Natural killer cell (primary cell): ENCODE measurements around the gene CRAT. TPM values are rescaled to one million over a fixed set of nuclear protein-coding genes. Genes with fewer than 3 reads are reported as not detected.

Source experiments
- ATAC-seq, 3 donors: fragments of 150-1000 bp in 2 of 3; fragments of 200-7000 bp in 1 of 3; cut with Tn5 transposase; 1 replicate in 1 of 3; 2 replicates in 2 of 3; pipeline ENCODE4 v1.10.0; 2021; ENCODE audit warnings: mild to moderate bottlenecking in 2 of 3, moderate library complexity in 2 of 3
- DNase-seq, 2 donors: peaks; one replicate each; pipeline versions ENCODE4 v3.0.0 to v3.0.0-alpha.2; 2013 to 2021; ENCODE audit warnings: mixed read lengths in 1 of 2
- H3K27ac ChIP-seq: one replicate; pipeline ENCODE4 v1.5.1; 2013; ENCODE audit warnings: mild to moderate bottlenecking, low read length
- H3K27me3 ChIP-seq: one replicate; pipeline ENCODE4 v1.6.1; 2013; ENCODE audit warnings: low read length; ENCODE audit not compliant: control insufficient read depth, insufficient read depth
- H3K36me3 ChIP-seq: one replicate; pipeline ENCODE4 v1.6.1; 2013; ENCODE audit warnings: low read length; ENCODE audit not compliant: control insufficient read depth, insufficient read depth
- H3K4me1 ChIP-seq: one replicate; pipeline ENCODE4 v1.6.1; 2013; ENCODE audit warnings: low read length; ENCODE audit not compliant: control insufficient read depth, insufficient read depth
- H3K4me3 ChIP-seq: one replicate; pipeline ENCODE4 v1.5.1; 2013; ENCODE audit warnings: low read length
- H3K9me3 ChIP-seq: one replicate; pipeline ENCODE4 v1.6.1; 2013; ENCODE audit warnings: low read length; ENCODE audit not compliant: control insufficient read depth, insufficient read depth
- H3K27ac Mint-ChIP-seq, 2 donors: one replicate each; pipeline ENCODE4 v1.8.0; 2022; ENCODE audit warnings: mild to moderate bottlenecking in 2 of 2, mixed read lengths in 2 of 2, moderate library complexity in 1 of 2
- H3K27me3 Mint-ChIP-seq, 2 donors: one replicate each; pipeline ENCODE4 v1.8.0; 2022; ENCODE audit warnings: low read depth in 2 of 2, mixed read lengths in 2 of 2
- H3K36me3 Mint-ChIP-seq: one replicate; pipeline ENCODE4 v1.8.0; 2022; ENCODE audit warnings: mixed read lengths
- H3K4me1 Mint-ChIP-seq, 2 donors: one replicate each; pipeline ENCODE4 v1.8.0; 2022; ENCODE audit warnings: mixed read lengths in 2 of 2
- H3K4me3 Mint-ChIP-seq: one replicate; pipeline ENCODE4 v1.8.0; 2022; ENCODE audit warnings: mild to moderate bottlenecking, moderate library complexity, mixed read lengths
- H3K9me3 Mint-ChIP-seq, 2 donors: one replicate each; pipeline ENCODE4 v1.8.0; 2022; ENCODE audit warnings: mixed read lengths in 2 of 2
- CTCF ChIP-seq: fragments of 200-600 bp; IDR thresholded peaks from one replicate; pipeline ENCODE4 v1.8.0; 2022; ENCODE audit warnings: antibody characterized with exemption
- WGBS: methylation state at CpG from one replicate; pipeline ENCODE4 v1.1.7; 2013; ENCODE audit warnings: missing lambda C conversion rate; ENCODE audit not compliant: insufficient coverage; 5-methylcytosine and 5-hydroxymethylcytosine counted together
- intact Hi-C: fragments of 100-400 bp; cut with micrococcal nuclease; formaldehyde crosslinking; loops from one replicate; pipeline ENCODE4 v1.14.2; 2022
- total RNA-seq, 4 donors: library from RNA; stranded (reverse); fragments of 120-200 nt in 1 of 4; gene quantifications; one replicate each; pipeline versions ENCODE4 v1.2.3 to v1.2.4, GENCODE V29; 2013 to 2022

CRAT gene
- total RNA-seq, 3 donors from 2014 or later (not counting 1 experiment from before 2014, with no cell fraction given), result 13.5 to 13.8 (median 13.8) TPM

GRCh38 chr9:129053020-129053419, 57.6 kb downstream of the CRAT start:
- intact Hi-C loops, result no loop called here
- Mint-ChIP-seq H3K36me3 (no peaks in the 10 kb centered on the region), H3K27me3 (no peaks in the 10 kb centered on the region), H3K27ac (no peak overlapping the region), H3K4me3 (no peak overlapping the region), H3K4me1 (peaks cover 3 to 4% of the 10 kb centered on the region in 2 donors), H3K9me3 (no peaks in the 10 kb centered on the region)
- Histone ChIP-seq H3K4me1 (peaks cover 2% of the 10 kb centered on the region), H3K9me3 (no peaks in the 10 kb centered on the region), H3K36me3 (peaks cover 38% of the 10 kb centered on the region), H3K4me3 (no peak overlapping the region), H3K27ac (no peak overlapping the region), H3K27me3 (no peaks in the 10 kb centered on the region)
- 98% methylated on average over 5 of the region's 6 CpGs for WGBS
- DNase-seq (no peak), ATAC-seq (no peak)
- no peak for TF ChIP-seq CTCF

- Mint-ChIP-seq H3K27me3 (no peaks in the 10 kb centered on the region), H3K27ac (no peak overlapping the region), H3K4me3 (no peak overlapping the region), H3K4me1 (no peaks in the 10 kb centered on the region), H3K36me3 (no peaks in the 10 kb centered on the region), H3K9me3 (no peaks in the 10 kb centered on the region)
- H3K27me3 ChIP-seq, result no peaks in the 10 kb centered on the region
- ATAC-seq, result no peak
- 96% methylated on average over 7 of the region's 8 CpGs for WGBS
- peaks cover 40% of the 10 kb centered on the region for H3K36me3 ChIP-seq
- H3K9me3 ChIP-seq, result no peaks in the 10 kb centered on the region
- H3K4me3 ChIP-seq, result no peak overlapping the region
- no peak for TF ChIP-seq CTCF
- intact Hi-C loops, result no loop called here
- no peaks in the 10 kb centered on the region for H3K4me1 ChIP-seq
- no peak overlapping the region for H3K27ac ChIP-seq
- no peak for DNase-seq
These were observed 58.0 kb downstream of the CRAT start for GRCh38 chr9:129052592-129052991.

Other genes with a start within 250 kb of the CRAT start
- gene KYAT1, start 228.8 kb downstream of the CRAT start, total RNA-seq, result 10 to 100 TPM in 1 of 3 donors, 1 to 10 TPM in 2; 8.9 to 11.3 (median 9.1) TPM
- 10 to 100 TPM; 60.0 to 82.9 (median 67.9) TPM for gene LRRC8A, start 228.7 kb downstream of the CRAT start, total RNA-seq
- gene PHYHD1, start 189.8 kb downstream of the CRAT start, total RNA-seq, result 1 to 10 TPM; 5.4 to 6.0 (median 5.4) TPM
- gene DOLK, start 163.2 kb downstream of the CRAT start, total RNA-seq, result 1 to 10 TPM; 4.8 to 8.9 (median 6.7) TPM
- gene NUP188, start 163.1 kb downstream of the CRAT start, total RNA-seq, result 10 to 100 TPM; 53.9 to 66.4 (median 58.3) TPM
- 10 to 100 TPM; 50.3 to 67.1 (median 65.4) TPM for gene SH3GLB2, start 82.5 kb downstream of the CRAT start, total RNA-seq
- 10 to 100 TPM; 67.3 to 77.9 (median 73.9) TPM for gene MIGA2, start 74.2 kb downstream of the CRAT start, total RNA-seq
- gene DOLPP1, start 29.7 kb downstream of the CRAT start, total RNA-seq, result 10 to 100 TPM in 1 of 3 donors, 1 to 10 TPM in 2; 7.5 to 11.6 (median 7.8) TPM
- 10 to 100 TPM; 63.2 to 69.4 (median 64.9) TPM for gene PTPA, start 622 bp upstream of the CRAT start, total RNA-seq
- gene IER5L, start 67.5 kb upstream of the CRAT start, total RNA-seq, result 1 to 10 TPM; 1.4 to 3.9 (median 2.8) TPM